ENCODE results near the gene UNC45B. TPM values are rescaled to one million over a fixed set of nuclear protein-coding genes. Genes with fewer than 3 reads are reported as not detected.
"Not testable (repeated sequence)": the region's sequence is repeated elsewhere in the genome, so short reads cannot be mapped to it uniquely, and the experiment has no call there.

UNC45B gene
- total RNA-seq, 1 donor from 2014 or later = 0.08 TPM

DNA sequence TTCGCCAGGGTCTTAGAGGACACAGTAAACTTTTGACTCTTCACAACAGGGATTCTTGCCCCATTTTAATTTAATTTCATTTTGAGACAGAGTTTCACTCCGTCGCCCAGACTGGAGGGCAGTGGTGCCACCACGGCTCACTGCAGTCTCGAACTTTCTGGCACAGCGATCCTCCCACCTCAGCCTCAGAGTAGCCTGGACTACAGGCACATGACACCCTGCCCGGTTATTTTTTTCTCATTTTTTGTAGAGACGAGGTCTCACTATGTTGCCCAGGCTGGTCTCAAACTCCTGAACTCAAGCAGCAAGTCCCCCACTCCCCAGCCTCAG, 5.2 kb upstream of the UNC45B start:
- DNase-seq (ENCODE audit: low spot score) = no peak

DNA sequence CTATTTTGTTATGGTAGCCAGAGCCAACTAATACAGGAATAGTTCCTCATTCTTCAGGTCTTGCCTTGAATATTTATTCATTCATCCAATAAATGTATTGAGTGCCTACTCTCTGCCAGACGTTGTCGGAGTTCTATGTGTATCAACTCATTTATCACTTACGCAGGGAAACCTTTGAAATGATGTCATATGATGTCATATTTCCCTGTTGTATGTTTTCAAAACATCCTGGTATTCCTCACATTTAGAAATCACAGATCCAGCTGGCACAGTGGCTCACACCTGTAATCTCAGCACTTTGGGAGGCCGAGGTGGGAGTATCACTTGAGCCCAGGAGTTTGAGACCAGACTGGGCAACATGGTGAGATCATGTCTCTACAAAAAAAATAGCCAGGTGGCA, 2.8 kb upstream of the UNC45B start:
- no peak for DNase-seq (ENCODE audit: low spot score)

DNA sequence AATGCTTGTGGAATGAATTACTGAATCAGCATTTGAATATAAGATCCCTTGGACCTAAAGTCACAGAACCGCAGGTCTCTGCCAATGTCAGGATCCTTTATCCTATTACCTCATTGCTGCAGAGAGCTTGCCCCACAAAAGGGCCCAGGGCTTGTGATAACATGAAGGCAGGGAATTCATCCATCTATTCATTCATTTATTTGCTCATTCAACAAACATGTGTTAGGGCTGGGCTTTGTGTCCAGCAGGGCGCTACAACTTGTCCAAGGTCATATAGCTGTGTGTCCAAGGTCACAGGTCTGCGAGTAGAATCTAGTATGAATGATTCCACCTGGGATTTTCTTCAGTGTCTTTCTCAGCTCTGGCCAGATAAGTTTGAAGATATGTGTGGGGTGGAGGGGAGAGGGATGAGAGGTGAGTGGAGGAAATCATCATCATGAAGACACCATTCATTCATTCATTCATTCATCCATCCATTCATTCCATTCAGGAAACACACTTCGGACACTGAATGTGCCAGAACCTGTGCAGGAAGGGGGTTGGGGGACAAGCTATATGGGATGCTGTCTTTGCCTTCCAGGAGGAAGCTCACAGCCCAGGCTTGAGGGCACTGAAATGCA, 1.3 kb upstream of the UNC45B start:
- DNase-seq (ENCODE audit: low spot score) = no peak

DNA sequence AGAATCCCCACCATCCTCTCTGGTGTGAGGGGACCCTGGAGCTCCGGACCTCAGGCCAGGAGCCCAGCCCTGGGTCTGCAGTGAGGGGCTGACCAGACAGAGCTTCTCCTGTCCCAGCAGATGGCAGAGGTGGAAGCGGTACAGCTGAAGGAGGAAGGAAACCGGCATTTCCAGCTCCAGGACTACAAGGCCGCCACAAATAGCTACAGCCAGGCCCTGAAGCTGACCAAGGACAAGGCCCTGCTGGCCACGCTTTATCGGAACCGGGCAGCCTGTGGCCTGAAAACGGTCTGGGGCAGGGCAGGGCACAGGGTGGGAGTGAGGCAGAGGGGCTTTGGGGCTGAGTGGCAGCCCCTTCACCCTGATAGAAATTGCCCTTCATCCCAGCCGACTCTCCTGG, 527 bp downstream of the UNC45B start:
- DNase-seq (ENCODE audit: low spot score) = no peak

DNA sequence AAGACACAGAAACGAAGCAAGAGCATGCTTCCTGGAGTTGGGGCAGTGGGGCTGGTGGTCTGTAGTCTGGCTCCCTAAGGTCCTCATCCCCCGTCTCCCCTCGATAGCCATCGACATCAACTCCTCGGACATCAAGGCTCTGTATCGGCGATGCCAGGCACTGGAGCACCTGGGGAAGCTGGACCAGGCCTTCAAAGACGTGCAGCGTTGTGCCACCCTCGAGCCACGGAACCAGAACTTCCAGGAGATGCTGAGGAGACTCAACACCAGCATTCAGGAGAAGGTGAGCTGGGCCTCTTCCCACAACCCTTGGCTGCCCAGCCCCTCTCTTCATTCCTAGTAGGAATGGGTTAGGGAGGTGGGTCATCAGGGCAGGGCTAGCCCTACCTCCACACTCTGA, 2.3 kb downstream of the UNC45B start:
- DNase-seq (ENCODE audit: low spot score) = no peak

DNA sequence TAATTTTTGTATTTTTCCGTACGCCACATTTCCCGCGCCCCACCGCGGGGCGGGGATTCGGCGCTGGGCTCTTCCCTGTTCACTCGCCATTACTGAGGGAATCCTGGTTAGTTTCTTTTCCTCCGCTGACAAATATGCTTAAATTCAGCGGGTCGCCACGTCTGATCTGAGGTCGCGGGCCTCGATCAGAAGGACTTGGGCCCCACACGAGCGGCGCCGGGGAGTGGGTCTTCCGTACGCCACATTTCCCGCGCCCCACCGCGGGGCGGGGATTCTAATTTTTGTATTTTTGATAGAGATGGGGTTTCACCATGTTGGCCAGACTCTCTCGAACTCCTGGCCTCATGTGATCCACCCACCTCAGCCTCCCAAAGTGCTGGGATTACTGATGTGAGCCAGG, 3.5 kb downstream of the UNC45B start:
- DNase-seq (ENCODE audit: low spot score) = not testable (repeated sequence)

DNA sequence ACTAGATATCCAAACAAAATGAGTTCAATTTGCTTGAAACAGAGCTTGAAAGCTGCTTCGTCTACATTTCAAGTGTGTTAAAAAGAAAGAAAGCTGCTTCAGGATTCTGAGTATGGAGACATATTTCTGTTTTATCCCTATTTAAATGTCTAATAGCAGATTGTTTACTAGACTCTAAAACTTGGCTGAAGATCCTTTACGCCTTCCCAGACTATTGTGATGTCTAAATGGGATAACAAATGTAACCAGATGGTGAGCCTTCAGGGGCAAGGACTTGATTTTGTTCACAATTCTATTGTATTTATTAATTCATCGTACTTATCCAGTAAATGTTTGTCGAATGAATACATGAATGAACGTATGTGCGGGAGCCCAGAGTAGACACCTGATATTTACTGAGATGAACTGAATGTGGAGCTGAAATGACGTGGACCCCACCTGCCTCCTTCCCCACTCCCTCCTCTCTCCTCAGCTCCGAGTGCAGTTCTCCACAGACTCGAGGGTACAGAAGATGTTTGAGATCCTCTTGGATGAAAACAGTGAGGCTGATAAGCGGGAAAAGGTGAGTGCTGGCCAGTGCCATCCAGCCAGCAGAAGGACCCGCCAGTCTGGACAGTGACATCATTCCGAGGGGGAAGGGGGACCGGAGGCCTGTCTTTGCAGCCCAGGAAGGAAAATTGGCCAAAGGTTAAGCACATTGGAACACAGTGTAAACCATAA, 5.0 kb downstream of the UNC45B start:
- no peak for DNase-seq (ENCODE audit: low spot score)

DNA sequence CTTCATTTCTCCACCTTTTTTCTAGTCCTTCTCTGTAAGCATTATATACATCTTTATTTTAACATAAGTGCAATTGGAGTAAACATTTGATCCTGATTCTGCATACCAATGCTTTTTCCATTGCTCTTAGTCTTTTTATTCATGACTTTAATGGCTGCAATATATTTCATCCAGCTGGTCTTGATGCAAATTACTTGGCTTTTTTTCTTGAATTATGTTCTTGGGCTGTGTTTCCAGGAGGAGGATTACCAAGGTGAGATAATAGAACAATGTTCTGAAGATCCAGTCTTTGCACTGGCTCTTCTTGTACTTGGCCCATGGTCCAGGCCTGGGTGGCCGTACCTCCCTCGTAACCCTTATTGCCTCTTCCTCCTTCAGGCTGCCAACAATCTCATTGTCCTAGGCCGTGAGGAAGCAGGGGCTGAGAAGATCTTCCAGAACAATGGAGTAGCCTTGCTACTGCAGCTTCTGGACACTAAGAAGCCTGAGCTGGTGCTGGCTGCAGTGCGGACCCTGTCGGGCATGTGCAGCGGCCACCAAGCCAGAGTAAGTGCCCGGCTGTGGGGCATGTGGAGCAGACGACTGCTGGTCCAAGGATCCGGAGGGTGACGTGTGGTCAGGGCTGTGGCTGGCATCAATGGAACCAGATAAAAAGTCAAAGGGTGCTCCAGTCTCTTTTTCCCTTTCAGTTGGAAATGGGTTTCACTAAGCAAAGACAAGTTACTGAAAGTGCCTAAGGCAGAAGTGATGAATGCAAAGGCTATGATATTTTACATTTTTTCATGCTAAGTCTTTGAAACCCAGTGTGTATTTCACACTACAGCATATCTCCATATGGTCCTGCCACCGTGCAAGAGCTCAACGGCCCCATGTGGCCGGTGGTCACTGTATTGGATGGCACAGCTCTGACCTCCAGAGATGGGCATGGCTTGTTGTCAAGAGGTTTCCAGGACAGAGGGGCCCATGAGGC, 6.9 kb downstream of the UNC45B start:
- no peak for DNase-seq (ENCODE audit: low spot score)

DNA sequence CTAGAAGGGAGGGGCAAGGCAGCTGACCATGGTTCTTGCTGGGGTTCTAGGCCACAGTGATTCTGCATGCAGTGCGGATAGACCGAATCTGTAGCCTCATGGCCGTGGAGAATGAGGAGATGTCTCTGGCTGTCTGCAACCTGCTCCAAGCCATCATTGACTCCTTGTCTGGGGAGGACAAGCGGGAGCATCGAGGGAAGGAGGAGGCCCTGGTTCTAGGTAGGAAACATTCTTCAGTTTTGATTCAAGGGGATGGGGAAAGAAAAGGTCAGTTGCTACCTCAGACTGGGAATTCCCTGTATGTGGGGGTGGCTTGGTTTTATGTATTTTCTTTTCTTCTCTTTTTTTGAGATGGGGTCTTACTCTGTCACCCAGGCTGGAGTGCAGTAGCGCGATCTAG, 7.6 kb downstream of the UNC45B start:
- DNase-seq (ENCODE audit: low spot score) = no peak

DNA sequence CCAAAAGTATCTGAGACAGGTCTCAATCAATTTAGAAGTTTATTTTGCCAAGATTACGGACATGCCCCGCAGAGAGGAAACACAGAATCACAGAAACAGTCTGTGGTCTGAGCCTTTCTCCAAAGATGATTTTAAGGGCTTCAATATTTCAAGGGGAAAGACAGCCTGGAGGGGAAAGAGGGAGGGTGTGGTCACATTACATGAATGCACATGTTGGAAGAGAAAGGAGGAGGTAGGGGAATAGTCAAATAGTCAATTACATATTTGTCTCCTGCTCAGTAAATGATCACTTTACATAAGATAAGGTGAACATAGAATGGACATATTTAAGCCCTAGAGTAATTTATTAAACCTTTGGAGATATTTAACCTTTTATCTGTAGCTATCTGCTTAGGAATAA, 12.3 kb downstream of the UNC45B start:
- DNase-seq (ENCODE audit: low spot score) = no peak

DNA sequence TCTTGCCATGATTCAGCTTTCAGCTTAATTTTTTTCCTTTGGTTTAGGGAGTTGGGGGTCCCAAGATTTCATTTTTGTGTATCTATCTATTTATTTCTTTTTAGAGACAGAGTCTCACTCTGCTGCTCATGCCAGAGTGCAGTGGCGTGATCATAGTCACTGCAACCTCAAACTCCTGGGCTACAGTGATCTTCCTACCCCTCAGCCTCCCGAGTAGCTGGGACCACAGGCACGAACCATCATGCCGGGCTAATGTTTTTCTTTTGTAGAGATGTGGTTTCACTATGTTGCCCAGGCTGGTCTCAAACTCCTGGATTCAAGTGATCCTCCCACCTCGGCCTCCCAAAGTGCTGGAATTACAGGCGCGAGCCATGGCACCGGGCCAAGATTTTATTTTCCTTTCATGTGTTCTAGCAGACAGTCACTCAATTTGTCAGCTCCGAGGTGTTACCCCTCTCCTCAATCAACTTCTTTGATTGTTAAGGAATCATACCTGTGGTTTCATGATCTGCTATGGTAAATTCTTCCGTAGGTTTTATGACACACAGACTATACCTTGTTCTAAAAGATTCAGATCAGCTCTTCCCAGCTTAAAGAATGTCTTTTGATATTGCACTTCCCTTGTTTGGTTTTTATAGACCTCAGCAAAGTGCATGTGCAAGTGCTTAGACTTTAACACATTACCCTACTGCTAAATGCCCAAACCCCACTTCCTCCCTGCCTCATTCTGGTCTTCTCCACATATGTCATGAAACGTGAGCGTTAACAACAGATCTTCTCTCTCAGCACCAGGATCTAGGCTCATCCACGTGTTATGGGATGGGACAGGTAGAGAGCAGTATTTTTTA, 13.0 kb downstream of the UNC45B start:
- no peak for DNase-seq (ENCODE audit: low spot score)

DNA sequence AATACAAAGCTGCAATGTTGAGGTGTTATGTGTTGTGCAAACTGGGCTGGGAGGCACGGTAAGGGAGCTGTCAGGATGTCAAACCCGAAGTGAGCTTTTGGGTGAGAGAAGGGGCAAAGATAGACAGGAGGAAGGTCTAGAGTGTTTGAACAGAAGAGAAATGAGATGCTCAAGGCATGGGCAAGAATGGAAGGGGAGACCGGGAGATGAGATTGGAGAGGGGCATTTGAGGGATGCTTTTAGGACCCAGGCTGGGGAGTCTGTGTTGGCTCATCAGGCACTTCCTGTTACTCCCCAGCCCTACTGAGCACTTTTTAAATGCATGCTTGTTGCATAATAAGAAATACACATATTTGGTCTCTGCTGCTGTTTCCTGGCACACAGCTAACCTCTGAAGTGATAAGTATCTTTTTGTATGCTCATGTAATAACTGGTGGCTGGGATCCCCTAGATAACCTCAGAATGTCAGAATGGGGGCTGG, 13.7 kb downstream of the UNC45B start:
- DNase-seq (ENCODE audit: low spot score) = no peak

DNA sequence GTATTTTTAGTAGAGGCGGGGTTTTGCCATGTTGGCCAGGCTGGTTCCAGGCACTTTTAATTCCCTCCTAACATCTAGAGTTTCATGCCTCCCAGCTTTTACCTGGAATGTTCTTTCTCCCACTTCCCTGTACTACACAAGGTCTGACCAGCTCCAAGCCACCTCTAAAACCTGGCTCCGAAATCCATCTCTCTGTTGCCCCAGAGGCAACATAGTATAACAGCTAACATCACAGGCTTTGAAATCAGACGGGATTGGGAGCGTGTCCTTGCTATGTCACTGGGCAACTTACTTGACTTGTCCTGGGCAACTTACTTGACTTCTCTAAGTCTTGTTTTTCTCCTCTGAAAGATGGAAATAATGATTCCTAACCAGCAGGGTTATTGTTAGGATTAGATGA, 15.1 kb downstream of the UNC45B start:
- DNase-seq (ENCODE audit: low spot score) = no peak

DNA sequence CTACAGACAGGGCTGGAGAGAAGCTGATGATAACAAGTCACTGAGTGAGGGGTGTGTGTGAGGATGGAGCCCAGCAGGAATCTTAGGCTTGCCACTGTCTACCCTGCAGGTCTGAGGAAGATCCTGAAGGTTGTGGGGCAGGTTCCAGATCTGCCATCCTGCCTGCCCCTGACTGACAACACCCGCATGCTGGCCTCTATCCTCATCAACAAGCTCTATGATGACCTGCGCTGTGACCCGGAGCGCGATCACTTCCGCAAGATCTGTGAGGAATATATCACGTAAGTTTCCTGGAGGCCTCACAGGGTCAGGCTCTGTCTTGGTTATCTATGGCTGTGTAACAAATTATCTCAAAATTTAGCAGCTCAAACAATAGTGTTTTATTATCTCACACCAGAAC, 16.3 kb downstream of the UNC45B start:
- DNase-seq (ENCODE audit: low spot score) = no peak

DNA sequence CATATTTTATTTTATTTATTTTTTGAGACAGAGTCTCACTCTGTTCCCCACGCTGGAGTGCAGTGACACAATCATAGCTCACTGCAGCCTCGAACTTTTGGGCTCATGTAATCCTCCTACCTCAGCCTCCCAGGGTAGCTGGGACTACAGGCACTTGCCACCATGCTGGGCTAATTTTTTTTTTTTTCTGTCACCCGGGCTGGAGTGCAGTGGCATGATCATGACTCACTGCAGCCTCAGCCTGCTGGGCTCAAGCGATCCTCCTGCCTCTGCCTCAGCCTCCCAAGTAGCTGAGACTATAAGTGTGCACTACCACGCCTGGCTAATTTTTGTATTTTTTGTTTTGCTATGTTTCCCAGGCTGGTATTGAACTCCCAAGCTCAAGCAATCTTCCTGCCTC, 17.1 kb downstream of the UNC45B start:
- no peak for DNase-seq (ENCODE audit: low spot score)

DNA sequence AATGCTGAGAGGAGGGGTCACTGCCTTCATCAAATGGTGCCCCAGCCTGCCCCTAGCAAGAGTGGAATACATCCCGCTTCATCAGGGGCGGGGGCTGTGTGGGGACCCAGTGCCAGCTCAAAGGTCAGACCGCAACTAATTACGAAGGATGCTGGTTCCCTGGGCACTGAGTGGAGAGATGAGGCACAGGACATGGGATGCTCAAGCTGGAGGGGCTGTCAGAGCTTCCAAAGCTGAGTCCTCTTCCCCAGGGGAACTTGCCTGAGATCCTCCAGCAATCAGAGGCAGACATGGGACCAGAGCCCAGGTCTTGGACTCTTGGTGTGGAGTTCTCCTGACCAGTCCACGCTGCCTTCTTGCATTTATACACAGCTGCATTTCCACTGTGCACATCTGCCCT, 18.9 kb downstream of the UNC45B start:
- DNase-seq (ENCODE audit: low spot score) = no peak

DNA sequence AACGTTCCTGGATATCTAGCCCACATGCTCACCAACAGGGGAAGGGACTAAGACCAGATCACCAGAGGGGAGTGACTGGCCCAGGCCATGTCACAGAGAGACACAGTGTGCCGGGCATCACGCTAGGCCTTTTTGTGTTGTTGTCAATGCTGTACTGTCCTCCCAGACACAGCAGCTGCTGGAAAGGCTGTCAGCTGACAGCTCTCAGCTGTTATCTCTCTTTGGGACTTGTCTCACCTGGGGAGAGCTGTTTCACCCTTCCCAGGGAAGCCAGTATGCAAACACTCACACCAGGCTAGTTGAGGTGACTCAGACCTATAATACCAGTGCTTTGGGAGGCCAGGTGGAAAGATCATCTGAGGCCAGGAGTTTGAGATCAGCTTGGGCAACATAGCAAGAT, 19.4 kb downstream of the UNC45B start:
- no peak for DNase-seq (ENCODE audit: low spot score)

DNA sequence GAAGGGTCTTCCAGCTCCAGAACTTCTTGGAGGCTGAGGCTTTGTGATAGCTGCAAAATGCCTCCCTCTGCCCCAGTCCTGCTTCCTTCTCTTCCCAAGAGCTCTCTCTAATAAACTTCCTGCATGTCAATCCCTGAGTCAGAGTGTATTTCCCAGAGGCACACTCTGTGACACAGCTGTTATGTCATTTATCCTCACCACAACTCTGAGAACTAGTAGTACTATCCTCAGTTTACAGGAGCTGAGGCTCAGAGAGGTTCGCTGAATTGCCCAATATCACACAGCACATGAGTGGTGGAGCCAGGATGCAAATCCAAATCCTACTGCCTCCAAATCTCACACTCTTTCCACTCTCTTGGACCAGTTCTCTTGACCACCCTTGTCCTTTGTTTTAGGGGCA, 20.0 kb downstream of the UNC45B start:
- no peak for DNase-seq (ENCODE audit: low spot score)

DNA sequence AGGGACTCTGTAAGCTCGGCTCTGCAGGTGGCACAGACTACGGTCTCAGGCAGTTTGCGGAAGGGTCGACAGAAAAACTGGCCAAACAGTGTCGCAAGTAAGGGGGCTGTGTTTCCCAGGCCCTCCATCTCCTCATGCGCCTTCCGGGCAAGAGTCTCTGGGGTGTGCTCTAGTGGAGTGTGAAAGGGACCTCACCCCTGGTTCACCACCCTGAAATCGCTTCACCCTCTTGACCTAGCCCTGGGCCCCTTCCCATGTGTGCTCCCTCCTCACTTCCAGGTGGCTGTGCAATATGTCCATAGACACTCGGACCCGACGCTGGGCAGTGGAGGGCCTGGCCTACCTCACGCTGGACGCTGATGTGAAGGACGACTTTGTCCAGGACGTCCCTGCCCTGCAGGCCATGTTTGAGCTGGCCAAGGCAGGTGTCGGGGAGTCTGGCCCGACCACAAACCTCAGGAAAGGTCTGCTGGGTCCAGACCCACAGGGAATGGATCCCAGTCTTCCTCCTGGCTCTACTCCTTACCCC, 22.3 kb downstream of the UNC45B start:
- DNase-seq (ENCODE audit: low spot score) = no peak

DNA sequence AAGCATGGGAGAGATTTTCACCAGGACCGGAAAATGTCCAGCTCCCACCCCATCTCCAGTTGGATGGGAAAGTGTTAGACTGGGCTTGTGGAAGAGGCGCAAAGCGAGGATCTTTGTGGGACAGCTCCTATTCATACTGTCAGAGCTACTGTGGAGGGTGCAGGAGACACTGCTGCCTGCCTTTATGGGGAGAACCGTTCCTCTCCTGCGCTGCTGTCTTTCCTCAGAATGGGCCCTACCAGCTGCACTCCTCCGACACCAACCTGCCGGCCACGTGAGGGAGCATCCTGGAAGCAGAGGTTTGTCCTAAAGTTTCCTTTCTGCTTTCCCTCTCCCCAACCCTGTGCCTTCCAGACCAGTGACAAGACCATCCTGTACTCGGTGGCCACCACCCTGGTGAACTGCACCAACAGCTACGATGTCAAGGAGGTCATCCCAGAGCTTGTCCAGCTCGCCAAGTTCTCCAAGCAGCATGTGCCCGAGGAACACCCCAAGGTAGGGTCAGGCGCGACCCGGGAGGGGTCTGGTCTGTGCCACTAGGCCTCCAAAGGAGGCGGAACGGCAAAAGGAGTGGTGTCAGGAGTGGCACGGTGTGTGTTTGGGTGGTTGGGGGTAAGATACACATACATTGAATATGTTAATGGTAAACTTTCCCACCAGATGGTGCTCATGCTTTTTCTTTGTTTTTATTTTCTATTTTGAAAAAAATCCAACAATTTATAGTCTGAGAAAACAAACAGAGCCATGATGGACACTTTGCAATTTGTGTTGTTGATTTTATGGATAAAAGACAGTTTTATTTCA, 23.6 kb downstream of the UNC45B start:
- no peak for DNase-seq (ENCODE audit: low spot score)

DNA sequence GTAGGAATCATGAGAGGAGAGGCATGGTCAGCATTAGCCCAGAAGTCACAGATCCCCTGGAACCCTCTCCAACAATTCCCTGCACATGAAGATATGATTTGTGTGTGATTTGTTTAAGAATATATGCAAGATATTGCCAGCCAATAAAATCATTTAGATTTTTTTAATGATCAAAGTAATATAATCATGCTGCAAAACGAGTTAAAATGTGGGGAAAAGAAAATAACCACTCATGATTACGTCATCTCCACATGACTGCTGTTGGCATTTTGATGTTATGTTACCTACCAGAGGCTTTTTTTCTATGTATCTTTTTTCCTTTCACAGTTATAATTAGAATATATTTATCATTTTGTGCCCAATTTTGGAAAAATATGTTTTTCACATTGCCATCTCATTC, 24.2 kb downstream of the UNC45B start:
- no peak for DNase-seq (ENCODE audit: low spot score)
